HepG2 (cell line): ENCODE data around the gene PLXNA4. TPM values are rescaled to one million over a fixed set of nuclear protein-coding genes. Genes with fewer than 3 reads are reported as not detected.

Experiments
- ATAC-seq: fragments of 200-7000 bp; cut with Tn5 transposase; 3 replicates; pipeline ENCODE4 v1.9.1; 2020; ENCODE audit warnings: mild to moderate bottlenecking, moderate library complexity
- BruUV-seq: library from RNA; stranded (reverse); fragments of 400-500 nt; replicated peaks from 2 replicates; lab custom pipeline; 2021; lab: Mats Ljungman, UMichigan
- CTCF ChIA-PET: fragments of 300-600 bp; formaldehyde crosslinking; extraction: SDS; loops from one replicate; lab custom pipeline; 2021; ENCODE audit warnings: low total read pairs, inconsistent platforms, low intra/inter-chr PET ratio; lab: Yijun Ruan, JAX
- POLR2A ChIA-PET: fragments of 350-600 bp; sonication (Branson Sonifier 250); formaldehyde crosslinking; loops from one replicate; lab custom pipeline; 2020; ENCODE audit warnings: antibody characterized with exemption, inconsistent platforms; lab: Yijun Ruan, JAX
- DNase-seq: peaks from one replicate; pipeline ENCODE4 v3.0.0-alpha.2; 2015; ENCODE audit warnings: low spot score
- FAIRE-seq: peaks from 3 replicates; lab custom pipeline; 2011; peaks lifted over from hg19 to GRCh38; lab: Jason Lieb, UNC
- H2AFZ ChIP-seq: one replicate; pipeline ENCODE4 v1.6.1; 2011; ENCODE audit warnings: low read length, inconsistent platforms
- H3K27ac ChIP-seq: fragments of 300-600 bp; 3 replicates; pipeline ENCODE4 v1.8.0; 2011; ENCODE audit warnings: mixed run types, mild to moderate bottlenecking, mixed read lengths, low read length, inconsistent platforms; ENCODE audit not compliant: insufficient read depth; ENCODE audit errors: extremely low read length
- H3K27me3 ChIP-seq, 2 experiments: fragments of 200-600 bp in 1 of 2; 2 replicates in 1 of 2; 3 replicates in 1 of 2; pipeline versions ENCODE4 v1.6.0 to v1.8.0; 2011; ENCODE audit warnings: low read length in 2 of 2, mild to moderate bottlenecking in 2 of 2, moderate library complexity in 2 of 2, inconsistent platforms in 1 of 2; ENCODE audit not compliant: insufficient read depth in 2 of 2, control insufficient read depth in 1 of 2
- H3K36me3 ChIP-seq, 2 experiments: fragments of 200-600 bp in 1 of 2; replicated peaks in 1 of 2; 2 replicates in 1 of 2; 3 replicates in 1 of 2; pipeline versions ENCODE4 v1.5.1 to v1.8.0; 2011; ENCODE audit warnings: low read length in 2 of 2, inconsistent platforms in 1 of 2; ENCODE audit not compliant: insufficient read depth in 2 of 2, control insufficient read depth in 1 of 2
- H3K4me1 ChIP-seq: 2 replicates; pipeline ENCODE4 v1.5.1; 2012; ENCODE audit warnings: low read length, inconsistent platforms; ENCODE audit not compliant: insufficient read depth
- H3K4me2 ChIP-seq: 2 replicates; pipeline ENCODE4 v1.6.0; 2011; ENCODE audit warnings: low read depth, low read length, inconsistent platforms
- H3K4me3 ChIP-seq, 3 experiments: fragments of 200-600 bp in 1 of 3; sonication (generic), shearing (Covaris generic) in 1 of 3; replicated peaks in 1 of 3; 2 replicates each; pipeline ENCODE4 v1.5.1; 2011 to 2016; ENCODE audit warnings: low read length in 3 of 3, inconsistent platforms in 2 of 3, low read depth in 2 of 3, mild to moderate bottlenecking in 2 of 3, control low read depth in 1 of 3, mixed read lengths in 1 of 3; ENCODE audit not compliant: insufficient read depth in 1 of 3
- H3K79me2 ChIP-seq: one replicate; pipeline ENCODE4 v1.6.1; 2011; ENCODE audit warnings: low read length, inconsistent platforms; ENCODE audit not compliant: insufficient read depth
- H3K9ac ChIP-seq: 2 replicates; pipeline ENCODE4 v1.6.0; 2011; ENCODE audit warnings: mild to moderate bottlenecking, low read depth, low read length, inconsistent platforms; ENCODE audit not compliant: insufficient read depth
- H3K9me3 ChIP-seq: 2 replicates; pipeline ENCODE4 v1.5.1; 2012; ENCODE audit warnings: mild to moderate bottlenecking, low read length
- H4K20me1 ChIP-seq: 2 replicates; pipeline ENCODE4 v1.6.0; 2011; ENCODE audit warnings: inconsistent platforms, mild to moderate bottlenecking, low read length, moderate library complexity; ENCODE audit not compliant: insufficient read depth
- BCL6 ChIP-seq: IDR thresholded peaks from 2 replicates; pipeline ENCODE4 v1.6.1; 2016; ENCODE audit warnings: missing genetic modification reagents, missing compliant biosample characterization
- ELK4 ChIP-seq: sonication (generic); formaldehyde crosslinking; IDR thresholded peaks from 2 replicates; pipeline ENCODE4 v1.9.0; 2021; ENCODE audit warnings: missing genetic modification reagents, borderline replicate concordance
- MXD4 ChIP-seq: IDR thresholded peaks from 2 replicates; pipeline ENCODE4 v1.6.1; 2016; ENCODE audit warnings: mild to moderate bottlenecking, missing biosample characterization, missing genetic modification reagents
- SUZ12 ChIP-seq: fragments of 150-350 bp; IDR thresholded peaks from 2 replicates; pipeline ENCODE4 v1.6.1; 2014; ENCODE audit warnings: low read depth, low read length
- ZFP62 ChIP-seq: sonication (generic); formaldehyde crosslinking; IDR thresholded peaks from 2 replicates; pipeline ENCODE4 v1.4.0; 2020; ENCODE audit warnings: missing genetic modification reagents
- WGBS: methylation state at CpG from one replicate; pipeline ENCODE4 v1.1.6; 2017; ENCODE audit warnings: low lambda C conversion rate; 5-methylcytosine and 5-hydroxymethylcytosine counted together
- in situ Hi-C: cut with HindIII; loops from 2 replicates; pipeline ENCODE4 v1.10.0; 2017; ENCODE audit warnings: low pct_unique_long_range_greater_than_20kb; ENCODE audit not compliant: extremely low pct_ligation_motif_present
- intact Hi-C: fragments of 100-400 bp; cut with micrococcal nuclease; formaldehyde crosslinking; loops from one replicate; pipeline ENCODE4 v1.10.0; 2022; ENCODE audit not compliant: unreplicated experiment
- polyA plus RNA-seq, 8 experiments: library from polyadenylated mRNA; depleted of rRNA in 3 of 8; stranded (reverse) in 7 of 8; unstranded in 1 of 8; fragments of >200 nt; fragmentation: Illumina TruSeq in 4 of 8; extraction: Trizol in 4 of 8; gene quantifications; 2 replicates each; pipeline versions ENCODE4 v1.2.1 to v1.2.3, GENCODE V29; 2011 to 2016; ENCODE audit warnings: low read depth in 4 of 8, missing spikeins in 1 of 8, mixed read lengths in 1 of 8; ENCODE audit not compliant: insufficient read depth in 1 of 8
- total RNA-seq, 5 experiments: library from RNA; depleted of rRNA; stranded (reverse); fragments of >200 nt; fragmentation: Illumina TruSeq; extraction: Trizol; gene quantifications; 2 replicates each; pipeline ENCODE4 v1.2.3, GENCODE V29; 2016; ENCODE audit warnings: low read depth in 1 of 5
- TF ChIP-seq, protein P1 (sequence below): sonication (generic); formaldehyde crosslinking; IDR thresholded peaks from 2 replicates; pipeline ENCODE4 v1.5.1; 2020; ENCODE audit warnings: missing genetic modification reagents, mild to moderate bottlenecking, borderline replicate concordance
- TF ChIP-seq, protein P2 (sequence below): IDR thresholded peaks from 2 replicates; pipeline ENCODE4 v1.6.1; 2018; ENCODE audit warnings: missing genetic modification reagents

Gene PLXNA4
- total and polyA plus RNA-seq, 2 of the 13 experiments (the other 11 are each of a cell fraction or from before 2014, with no cell fraction given), result 0.01 to 0.04 TPM

GRCh38 chr7:132508724-132509353 is 67.4 kb downstream of the PLXNA4 start:
- no TSS peak for BruUV-seq

More at GRCh38 chr7:132508724-132509353, 67.4 kb downstream of the PLXNA4 start:
- ATAC-seq (peak; percentile 32; the same call in 2 of the 3 replicates), DNase-seq (no peak), FAIRE-seq (no peak)
- no peak for TF ChIP-seq SUZ12
- TF ChIP-seq MXD4 (CRISPR knock-in tag), result no peak
- no peak for TF ChIP-seq ELK4 (CRISPR knock-in tag)
- TF ChIP-seq ZFP62 (CRISPR knock-in tag), result no peak
- TF ChIP-seq, protein P1, sequence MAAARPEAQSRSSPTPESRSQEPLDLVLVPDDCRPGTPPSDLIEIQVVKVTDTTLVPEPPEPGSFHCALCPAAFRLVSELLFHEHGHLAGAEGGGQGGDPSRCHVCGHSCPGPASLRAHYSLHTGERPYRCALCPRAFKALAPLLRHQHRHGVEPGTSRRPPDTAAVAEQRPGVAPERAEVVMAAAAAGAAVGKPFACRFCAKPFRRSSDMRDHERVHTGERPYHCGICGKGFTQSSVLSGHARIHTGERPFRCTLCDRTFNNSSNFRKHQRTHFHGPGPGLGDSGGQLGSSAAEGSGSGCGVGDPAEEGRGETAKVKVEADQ (CRISPR knock-in tag), result no peak
- TF ChIP-seq, protein P2, sequence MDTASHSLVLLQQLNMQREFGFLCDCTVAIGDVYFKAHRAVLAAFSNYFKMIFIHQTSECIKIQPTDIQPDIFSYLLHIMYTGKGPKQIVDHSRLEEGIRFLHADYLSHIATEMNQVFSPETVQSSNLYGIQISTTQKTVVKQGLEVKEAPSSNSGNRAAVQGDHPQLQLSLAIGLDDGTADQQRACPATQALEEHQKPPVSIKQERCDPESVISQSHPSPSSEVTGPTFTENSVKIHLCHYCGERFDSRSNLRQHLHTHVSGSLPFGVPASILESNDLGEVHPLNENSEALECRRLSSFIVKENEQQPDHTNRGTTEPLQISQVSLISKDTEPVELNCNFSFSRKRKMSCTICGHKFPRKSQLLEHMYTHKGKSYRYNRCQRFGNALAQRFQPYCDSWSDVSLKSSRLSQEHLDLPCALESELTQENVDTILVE (CRISPR knock-in tag), result no peak
- no peak for TF ChIP-seq BCL6
- H3K36me3 ChIP-seq, result no peaks in the 10 kb centered on the region
- H3K27ac ChIP-seq, result no peak overlapping the region
- intact Hi-C loops (no loop called here), in situ Hi-C loops (no loop called here)
- no peaks in the 10 kb centered on the region for H3K9me3 ChIP-seq
- POLR2A ChIA-PET, result no interaction called here
- no peak overlapping the region for H3K4me3 ChIP-seq
- H3K9ac ChIP-seq, result no peak overlapping the region
- no peak overlapping the region for H3K4me2 ChIP-seq
- peaks cover 0 to 30% of the 10 kb centered on the region in 2 experiments; a peak in 3 of 5 replicates for H3K27me3 ChIP-seq
- H2AFZ ChIP-seq, result no peak overlapping the region
- no peaks in the 10 kb centered on the region for H4K20me1 ChIP-seq
- WGBS, result 11% methylated on average over 5 of the region's 10 CpGs
- H3K4me1 ChIP-seq, result no peaks in the 10 kb centered on the region
- H3K79me2 ChIP-seq, result no peaks in the 10 kb centered on the region
- CTCF ChIA-PET, result no interaction called here
